NCI-H2107 treated with DMSO at 0.1 percent for 48 hours (cell line): ENCODE data around the gene SLC5A12.
"Not testable (repeated sequence)": the region's sequence is repeated elsewhere in the genome, so short reads cannot be mapped to it uniquely, and the experiment has no call there.

Source experiments
- DNase-seq: peaks from one replicate; lab custom pipeline; 2025; ENCODE audit not compliant: unreplicated experiment; lab: John Stamatoyannopoulos, UW

The SLC5A12 gene

GRCh38 chr11:26662916-26663315 lies 58.9 kb downstream of the SLC5A12 start:
- no peak for DNase-seq

DNA sequence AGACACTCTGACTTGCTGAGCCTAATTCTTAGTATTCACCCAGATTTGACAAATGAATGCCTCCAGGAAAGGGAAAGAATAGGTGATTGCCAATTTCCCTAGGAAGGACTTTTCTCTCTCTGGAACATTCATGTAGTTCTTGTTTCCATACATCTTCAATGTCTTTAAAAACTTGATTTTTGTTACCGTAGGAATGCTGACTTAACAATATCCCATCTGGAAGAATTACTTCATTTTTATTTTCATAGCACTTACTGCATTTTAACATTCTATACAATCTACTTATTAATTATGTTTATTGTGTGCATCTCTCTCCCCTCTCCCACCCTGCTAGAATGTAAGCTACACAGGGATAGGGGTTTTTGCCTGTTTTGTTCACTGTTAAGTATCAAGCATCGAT lies 66.6 kb downstream of the SLC5A12 start:
- DNase-seq: no peak

GRCh38 chr11:26651916-26652315 lies 69.9 kb downstream of the SLC5A12 start:
- DNase-seq: no peak

GRCh38 chr11:26649884-26650283 lies 72.0 kb downstream of the SLC5A12 start:
- DNase-seq: peak; percentile 39

GRCh38 chr11:26643314-26643713 lies 78.5 kb downstream of the SLC5A12 start:
- DNase-seq: not testable (repeated sequence)

- no peak for DNase-seq
Measured at GRCh38 chr11:26632691-26633159, 89.1 kb downstream of the SLC5A12 start.

GRCh38 chr11:26626346-26626745 lies 95.5 kb downstream of the SLC5A12 start:
- no peak for DNase-seq

GRCh38 chr11:26623076-26623659 lies 98.7 kb downstream of the SLC5A12 start:
- no peak for DNase-seq

GRCh38 chr11:26622181-26622580 lies 99.7 kb downstream of the SLC5A12 start:
- no peak for DNase-seq

GRCh38 chr11:26621132-26621531 lies 100.7 kb downstream of the SLC5A12 start:
- DNase-seq: no peak

- DNase-seq: no peak
Measured at GRCh38 chr11:26620282-26621045, 101.4 kb downstream of the SLC5A12 start.

DNA sequence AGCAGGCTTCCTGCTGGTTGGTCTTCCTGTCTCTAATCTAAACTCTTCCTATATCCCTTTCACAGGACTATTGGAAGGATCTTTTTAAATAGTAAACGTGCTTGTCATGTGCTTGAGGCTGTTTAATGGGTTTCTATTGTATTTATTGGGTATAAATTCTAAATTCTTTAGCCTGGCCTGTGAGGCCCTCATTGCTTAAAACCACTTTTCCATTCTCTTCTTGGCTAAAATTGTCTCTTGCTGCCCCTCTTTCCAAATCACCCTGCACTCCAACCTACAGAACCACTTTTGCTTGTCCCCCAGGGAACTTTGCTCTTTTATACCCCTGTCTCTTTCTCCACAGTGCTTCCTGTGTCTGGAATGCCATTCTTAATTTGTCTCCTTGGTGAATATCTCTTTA lies 103.4 kb downstream of the SLC5A12 start:
- DNase-seq: no peak
